ENCODE results near the gene ZNF512.
"Not testable (repeated sequence)": the region's sequence is repeated elsewhere in the genome, so short reads cannot be mapped to it uniquely, and the experiment has no call there.

ZNF512 gene

DNA sequence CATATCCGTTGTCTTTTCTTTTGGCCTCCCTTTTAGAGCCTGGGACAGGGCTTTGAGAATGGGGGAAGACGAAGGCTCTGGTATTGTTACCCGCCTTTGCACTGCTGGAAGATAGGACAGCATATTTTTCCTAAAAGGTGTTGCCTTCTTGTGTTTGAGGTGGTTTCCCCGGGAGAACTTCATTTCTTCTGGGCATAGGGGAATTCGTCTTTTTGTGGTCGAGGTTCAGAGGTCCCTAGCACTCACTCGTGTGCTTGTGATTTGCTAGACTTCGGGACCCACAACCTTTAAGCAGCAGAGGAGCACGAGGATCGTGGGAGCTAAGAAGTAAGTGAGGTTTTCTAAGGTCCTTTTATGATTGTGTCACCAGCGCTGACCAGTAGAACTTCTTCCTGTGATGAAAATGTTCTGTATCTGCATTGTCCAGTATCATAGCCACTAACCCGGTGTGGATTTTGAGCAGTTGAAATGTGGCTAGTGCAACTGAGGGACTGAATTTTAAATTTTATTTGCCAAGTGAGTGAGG lies 611 bp downstream of the ZNF512 start:
- DNase-seq = no peak

DNA sequence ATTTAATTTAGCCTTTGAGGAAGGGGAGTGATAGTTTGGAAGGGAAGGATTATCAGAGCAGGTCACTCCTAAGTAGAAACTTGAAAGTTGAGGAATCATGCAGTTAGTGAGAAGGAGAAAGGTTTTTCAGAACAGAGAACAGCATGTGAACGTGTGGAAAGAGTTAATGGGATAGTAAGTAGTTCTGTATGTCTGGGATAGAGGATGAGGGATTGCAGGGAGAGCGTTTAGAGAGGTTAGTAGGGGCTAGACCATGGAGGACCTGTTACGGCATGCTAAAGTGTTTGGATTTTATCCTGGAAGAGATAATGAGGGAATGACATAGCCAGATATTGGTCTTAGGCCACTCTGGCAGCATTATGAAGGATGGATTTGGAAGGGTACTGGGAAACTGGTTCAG lies 1.8 kb downstream of the ZNF512 start:
- no peak for DNase-seq

DNA sequence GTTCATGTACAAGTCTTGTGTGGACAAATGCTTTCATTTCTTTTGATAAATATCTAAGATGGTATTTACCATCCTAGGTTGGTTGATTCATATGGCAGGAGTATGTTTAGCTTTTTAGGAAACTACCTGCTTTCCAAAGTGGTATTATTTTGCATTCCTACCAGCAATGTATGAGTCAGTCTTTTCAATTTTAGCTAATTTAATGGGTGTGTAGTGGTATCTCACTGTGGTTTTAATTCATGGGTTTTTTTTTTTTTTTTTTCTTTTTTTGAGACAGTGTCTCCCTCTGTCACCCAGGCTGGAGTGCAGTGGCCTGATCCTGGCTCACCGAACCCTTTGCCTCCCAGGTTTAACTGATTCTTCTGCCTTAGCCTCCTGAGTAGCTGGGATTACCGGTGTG lies 4.2 kb downstream of the ZNF512 start:
- no peak for DNase-seq

DNA sequence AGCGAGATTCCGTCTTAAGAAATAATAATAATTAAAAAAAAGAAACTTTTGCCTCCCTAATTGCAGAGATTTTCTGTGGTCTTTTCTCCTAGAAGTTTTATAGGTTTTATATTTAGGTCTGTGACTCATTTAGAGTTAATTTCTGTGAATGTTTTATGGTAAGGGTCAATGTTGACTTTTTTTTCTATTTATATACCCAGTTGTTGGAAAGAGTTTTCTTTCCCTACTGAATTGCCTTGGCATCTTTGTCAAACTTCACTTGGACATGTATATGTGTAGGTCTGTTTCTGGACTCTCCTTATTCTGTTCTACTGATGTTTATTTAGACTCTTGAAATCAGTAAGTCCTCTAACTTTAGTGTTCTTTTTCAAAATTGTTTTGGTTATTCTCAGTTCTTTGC lies 5.5 kb downstream of the ZNF512 start:
- DNase-seq = no peak

DNA sequence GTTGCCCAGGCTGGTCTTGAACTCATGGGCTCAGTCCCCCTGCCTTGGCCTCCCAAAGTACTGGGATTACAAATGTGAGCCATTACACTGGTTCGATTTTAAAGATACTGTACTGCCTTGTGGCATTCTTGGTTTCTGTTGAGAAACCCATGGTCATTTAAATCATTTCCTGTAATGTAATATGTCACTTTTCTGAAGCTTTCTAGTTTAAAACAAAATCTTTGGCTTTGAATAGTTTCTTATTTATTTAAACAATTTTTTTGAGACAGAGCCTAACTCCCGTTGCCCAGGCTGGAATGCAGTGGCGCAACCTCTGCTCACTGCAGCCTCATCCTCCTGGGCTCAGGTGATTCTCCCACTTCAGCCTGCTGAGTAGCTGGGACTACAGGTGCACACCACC lies 8.9 kb downstream of the ZNF512 start:
- DNase-seq = no peak

DNA sequence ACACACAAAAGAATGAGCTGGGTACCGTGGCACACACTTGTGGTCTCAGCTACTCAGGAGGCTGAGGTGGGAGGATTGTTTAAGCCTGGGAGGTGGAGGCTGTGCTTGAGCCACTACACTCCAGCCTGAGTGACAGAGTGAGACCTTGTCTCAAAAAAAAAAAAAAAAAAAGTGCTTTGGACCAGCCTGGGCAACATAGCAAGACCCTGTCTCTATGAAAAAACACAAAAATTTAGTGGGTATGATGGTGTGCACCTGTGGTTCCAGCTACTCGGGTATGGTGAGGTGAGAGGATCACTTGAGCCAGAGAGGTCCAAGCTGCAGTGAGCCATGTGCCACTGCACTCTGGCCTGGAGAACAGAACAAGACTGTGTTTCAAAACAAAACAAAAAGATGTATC lies 10.4 kb downstream of the ZNF512 start:
- no peak for DNase-seq

DNA sequence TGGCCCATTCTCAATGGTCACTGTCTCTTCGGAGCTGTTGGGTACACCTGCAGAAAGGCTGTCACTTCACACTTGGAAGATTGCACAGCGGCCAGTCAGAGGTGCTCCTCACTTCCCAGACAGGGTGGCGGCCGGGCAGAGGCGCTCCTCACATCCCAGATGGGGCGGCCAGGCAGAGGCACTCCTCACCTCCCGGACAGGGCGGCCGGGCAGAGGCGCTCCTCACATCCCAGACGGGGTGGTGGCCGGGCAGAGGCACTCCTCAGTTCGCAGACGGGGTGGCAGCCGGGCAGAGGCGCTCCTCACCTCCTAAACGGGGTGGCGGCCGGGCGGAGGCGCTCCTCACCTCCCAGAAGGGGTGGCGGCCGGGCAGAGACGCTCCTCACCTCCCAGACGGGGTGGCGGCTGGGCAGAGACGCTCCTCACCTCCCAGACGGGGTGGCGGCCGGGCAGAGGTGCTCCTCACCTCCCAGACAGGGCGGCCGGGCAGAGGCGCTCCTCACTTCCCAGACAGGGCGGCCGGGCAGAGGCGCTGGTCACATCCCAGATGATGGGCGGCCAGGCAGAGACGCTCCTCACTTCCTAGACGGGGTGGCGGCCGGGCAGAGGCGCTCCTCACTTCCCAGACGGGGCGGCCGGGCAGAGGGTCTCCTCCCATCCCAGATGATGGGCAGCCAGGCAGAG lies 11.3 kb downstream of the ZNF512 start:
- not testable (repeated sequence) for DNase-seq

DNA sequence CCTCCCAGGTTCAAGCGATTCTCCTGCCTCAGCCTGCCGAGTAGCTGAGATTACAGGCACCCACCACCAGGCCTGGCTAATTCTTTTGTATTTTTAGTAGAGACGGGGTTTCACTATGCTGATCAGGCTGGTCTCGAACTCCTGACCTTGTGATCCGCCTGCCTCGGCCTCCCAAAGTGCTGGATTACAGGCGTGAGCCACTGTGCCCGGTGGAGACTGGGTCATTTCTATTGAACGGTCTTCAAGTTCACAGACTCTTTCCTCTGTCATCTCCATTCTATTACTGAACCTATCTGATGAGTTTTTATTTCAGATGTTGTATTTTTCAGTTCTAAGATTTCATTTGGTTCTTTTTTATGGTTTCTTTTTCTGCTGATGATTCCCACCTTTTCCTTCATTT lies 12.6 kb downstream of the ZNF512 start:
- DNase-seq = not testable (repeated sequence)

DNA sequence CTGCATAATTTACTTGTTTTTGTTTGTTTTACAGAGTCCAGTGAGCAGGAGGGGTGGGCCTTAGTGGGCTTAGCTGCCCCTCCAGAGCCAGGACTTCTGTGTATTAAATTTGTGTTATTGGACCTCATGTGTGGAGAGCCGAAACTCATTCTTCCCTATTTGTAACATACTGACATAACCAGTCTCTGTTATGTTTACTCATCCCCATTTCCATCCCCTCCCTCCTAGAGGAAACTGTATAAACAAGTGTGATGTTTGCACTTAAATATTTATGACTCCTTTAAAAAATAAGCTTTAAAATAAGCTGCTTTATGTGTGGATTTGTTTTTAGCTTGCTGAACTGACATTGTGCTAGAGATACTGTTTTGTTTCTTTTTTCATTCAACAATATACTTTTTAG lies 13.8 kb downstream of the ZNF512 start:
- no peak for DNase-seq

DNA sequence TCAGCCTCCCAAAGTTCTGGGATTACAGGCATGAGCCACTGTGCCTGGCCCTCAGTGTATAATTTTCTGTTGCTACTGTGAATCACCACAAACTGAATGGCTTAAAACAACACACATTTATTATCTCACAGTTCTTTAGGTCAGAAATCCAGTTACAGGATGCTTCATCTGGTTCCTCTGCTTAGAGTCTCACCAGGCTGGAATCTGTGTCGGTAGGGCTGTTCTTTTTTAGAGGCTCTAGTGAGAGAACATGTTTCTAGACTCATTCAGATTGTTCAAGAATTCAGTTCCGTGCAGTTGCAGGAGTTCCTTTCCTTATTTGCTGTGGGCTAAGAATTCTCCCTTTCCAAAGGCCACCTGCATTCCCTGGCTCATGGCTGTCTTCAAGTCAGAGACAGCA lies 23.8 kb downstream of the ZNF512 start:
- peak; percentile 10 for DNase-seq

DNA sequence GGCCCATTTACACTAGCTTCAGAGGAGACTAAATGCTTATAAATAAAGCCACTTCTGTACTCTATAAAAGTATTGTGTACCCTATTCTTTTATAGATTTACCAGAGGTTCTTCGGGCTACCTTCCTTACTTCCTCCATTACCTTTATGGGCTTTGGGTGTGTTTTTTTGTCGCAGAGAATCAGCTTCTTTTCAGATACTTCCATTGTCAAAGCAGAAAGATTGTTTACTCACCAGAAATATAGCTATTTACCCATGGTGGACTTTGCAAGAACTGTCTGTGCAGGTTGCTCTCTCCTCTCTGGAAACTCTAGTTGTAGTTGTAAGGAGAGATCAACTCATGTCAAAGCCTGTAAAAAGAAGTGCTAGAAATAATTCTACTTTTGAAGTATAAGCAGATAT lies 31.1 kb downstream of the ZNF512 start:
- no peak for DNase-seq

DNA sequence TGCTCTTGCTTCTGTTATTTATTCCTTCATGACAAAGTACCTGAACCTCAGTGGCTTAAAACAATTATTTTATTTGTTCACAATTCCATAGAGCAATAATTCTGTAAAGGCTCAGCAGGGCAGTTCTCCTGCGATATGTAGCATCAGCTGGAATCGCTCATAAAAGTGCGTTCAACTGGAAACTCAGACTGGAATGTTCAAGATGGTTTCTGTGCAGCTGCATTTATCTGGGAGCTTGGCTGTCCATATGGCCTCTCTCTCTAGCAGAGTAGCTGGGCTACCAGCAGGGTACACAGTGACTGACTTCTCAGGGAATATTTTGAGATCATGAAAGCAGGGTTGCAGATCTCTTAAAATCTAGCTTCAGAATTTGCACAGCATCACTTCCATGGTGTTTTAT lies 32.5 kb downstream of the ZNF512 start:
- no peak for DNase-seq

DNA sequence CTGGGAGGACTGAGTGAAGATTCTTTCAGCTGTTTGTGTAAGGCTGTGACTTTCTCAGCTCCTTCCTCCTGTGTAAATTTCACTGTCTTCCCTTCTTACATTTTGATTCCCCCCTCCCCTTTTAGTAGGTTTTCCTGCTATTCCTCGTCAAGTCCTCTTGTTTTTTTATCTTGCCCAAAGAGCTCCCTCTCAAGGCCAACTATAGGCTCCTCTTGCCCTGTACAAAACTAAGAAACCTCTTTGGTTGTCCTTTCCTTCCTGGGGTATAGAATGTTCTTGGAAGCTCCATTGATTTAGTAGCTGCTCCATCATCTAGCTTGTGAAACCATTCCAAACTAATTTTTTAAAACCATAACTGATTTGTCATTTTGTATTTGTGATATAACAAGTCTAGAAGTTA lies 38.7 kb downstream of the ZNF512 start:
- no peak for DNase-seq

DNA sequence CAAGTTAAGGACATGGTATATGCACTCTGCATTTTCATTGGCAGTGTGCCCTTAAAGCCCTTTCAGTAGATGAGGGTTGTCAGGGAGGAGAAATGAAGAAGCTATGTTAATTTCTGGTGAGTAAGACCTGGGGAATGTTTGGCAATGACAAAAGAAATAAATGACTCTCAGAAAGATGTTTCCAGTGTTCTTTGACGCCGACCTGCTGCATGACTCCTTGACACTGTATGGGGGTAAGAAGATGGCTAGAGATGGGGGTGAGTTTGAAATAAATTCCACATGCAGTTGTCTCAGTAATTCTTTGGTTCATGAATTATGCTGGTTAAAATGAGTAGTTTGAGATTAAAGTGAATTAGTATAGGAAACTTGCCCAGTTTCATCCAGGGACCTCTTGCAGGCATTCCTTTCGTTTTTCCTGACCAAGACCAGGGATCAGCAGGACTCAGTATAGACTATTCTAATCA lies 40.1 kb downstream of the ZNF512 start:
- peak; percentile 97 for DNase-seq

DNA sequence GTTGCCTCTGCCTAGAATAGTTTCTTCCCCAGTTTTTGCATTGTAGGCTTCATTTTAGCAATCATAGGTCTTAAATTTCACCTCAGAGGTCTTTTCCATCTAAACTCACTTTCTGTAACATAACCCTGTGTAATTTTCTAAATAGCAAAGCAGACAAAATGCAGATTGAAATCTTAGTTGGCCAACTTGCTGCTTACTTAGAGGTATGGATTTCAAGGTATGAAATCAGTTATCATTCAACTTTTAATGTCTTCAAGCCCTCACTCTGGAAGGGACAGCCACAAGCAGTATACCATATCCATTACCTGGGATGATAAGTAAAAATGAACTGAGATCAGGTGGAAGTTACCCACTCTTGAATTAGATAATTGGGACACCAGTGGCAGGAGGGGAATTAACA lies 42.1 kb downstream of the ZNF512 start:
- DNase-seq = no peak

DNA sequence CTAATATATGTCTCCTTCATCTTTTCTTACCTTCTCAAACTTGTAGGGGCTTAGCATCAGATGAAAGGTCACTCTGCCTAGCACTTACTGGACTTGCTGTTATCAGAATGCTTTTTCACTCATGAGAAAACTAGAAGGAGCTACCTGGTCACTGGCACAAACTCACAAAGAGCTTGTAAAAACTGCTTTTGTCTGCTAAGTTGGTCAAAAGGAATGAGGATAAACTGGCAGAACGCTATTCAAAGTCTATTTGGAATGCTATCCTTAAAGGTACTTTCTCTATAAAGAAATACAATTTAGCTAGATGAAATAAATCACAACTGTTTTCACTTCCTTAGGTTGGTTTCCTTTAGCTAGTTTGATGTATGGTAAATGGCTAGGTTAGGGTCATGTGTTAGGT lies 43.5 kb downstream of the ZNF512 start:
- not testable (repeated sequence) for DNase-seq

DNA sequence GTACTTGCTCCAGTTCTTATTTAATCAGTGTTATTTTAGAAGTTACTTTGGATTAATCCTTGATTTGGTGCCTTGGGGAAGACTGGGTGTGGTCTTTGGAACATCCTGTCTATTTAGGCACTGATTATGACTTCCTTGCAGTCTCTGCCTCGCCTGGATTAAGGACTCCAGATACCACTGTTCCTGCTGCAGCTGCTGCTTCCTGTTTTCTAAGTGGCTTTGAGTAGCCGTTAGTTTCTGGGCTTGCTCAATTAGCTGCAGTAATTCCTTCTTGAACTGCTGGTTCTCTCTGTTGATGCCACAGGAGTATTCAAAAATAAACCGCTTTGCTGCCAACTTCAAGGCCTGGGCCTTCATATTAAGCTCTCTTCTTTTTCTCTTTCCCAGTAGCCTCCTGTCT lies 44.1 kb downstream of the ZNF512 start:
- DNase-seq = not testable (repeated sequence)

DNA sequence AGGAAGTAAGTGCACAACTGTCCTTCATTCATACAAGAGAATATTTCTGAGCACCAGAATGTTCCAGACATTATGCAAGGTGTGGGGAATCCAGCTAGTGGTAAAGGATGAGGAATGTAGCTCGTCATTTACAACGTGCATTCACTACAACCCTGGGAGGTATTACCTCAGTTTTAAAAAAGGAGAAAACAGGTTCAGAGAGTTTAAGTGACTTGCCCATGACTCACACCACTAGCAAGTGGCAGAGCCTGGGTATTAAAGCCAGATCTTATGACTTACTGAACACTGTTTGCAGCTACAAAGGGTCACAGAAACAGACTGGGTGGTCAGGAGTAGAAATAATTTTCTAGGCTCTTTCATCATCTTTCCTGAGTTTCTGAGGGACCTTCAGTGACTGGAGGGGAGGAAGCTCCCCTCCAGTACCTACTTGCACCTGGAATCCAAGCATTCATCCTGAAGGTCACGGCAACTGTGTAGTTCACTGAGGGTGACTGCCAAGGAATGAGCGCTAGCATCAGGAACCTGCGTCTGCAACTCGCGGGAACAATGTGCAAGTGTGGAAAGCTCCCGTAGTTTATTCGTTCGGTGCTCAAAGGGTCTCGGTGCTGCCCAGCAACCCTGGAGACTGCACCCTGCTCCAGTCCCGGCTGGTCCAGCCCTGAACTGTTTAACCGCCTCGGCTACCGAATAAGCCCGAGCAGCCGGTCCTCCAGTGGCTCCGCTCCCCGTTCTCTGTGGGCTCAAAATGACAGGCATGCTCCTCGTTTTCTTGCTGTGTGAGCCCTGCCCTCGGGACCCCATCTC lies 45.3 kb downstream of the ZNF512 start:
- peak; percentile 90 for DNase-seq

DNA sequence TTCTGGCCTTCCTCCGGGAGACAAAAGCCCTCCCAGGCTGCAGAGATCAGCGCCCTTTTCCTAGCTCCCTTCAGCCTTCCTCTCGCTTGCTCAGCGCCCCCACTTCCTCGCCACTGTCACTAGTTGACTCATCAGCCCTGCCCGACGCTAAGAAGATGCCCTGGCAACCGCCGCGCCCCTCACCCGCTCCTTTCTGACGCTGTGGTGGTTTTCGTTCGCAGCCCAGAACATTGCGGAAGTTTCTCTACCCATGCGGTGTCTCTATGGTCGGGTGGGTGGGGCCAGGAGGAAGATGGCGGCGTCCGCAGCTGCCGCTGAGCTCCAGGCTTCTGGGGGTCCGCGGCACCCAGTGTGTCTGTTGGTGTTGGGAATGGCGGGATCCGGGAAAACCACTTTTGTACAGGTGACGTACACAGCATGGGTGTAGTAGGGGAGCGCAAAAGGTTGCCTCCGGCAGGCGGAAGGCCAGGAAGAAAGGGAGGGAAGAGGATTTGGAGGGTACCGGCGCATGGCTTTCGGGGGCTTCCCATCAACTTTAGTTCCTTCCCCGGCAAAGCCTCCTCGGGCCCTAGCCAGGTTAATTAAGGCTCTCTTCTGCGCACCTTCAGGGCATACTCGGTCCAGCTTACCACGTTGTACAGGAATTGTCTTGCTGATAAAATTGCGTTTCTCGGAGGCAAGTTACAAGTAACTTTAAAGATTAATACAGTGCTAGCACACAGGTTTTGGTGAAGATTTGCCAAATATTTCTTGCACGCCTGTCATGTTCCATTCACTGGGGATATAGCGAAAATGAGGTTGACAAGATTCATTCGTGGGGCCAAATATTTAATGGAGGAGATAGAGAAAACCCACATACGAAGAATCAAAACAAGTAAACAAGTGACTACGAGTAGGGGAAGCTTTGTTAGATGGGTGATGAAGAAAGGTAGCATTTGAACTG lies 46.2 kb downstream of the ZNF512 start, which contains the start of the genes CCDC121 and GPN1:
Gene CCDC121, minus strand, starts transcription at position 246 of the 943 bp plus-strand sequence. CDS start 1,213 bp downstream, outside the sequence.
Gene GPN1, plus strand, starts transcription at position 284 of the 943 bp plus-strand sequence. Its CDS starts 9 bp downstream, at position 293.
- peak; percentile 92 for DNase-seq

DNA sequence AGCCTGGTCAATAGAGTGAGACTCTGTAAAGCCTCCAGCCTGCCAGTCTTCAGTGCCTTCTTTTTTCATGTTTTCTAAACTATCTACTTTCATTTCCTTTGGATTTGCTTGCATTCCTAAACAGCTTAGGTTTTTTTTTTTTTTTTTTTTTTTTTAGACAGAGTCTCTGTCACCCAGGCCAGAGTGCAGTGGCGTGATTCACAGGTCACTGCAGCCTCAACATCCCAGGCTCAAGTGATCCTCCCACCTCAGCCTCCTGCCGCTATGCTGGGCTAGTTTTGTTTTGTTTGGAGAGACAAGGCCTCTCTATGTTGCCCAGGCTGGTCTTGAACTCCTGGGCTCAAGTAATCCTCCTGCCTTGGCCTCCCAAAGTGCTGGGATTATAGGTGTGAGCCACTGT lies 47.4 kb downstream of the ZNF512 start:
- DNase-seq = not testable (repeated sequence)

DNA sequence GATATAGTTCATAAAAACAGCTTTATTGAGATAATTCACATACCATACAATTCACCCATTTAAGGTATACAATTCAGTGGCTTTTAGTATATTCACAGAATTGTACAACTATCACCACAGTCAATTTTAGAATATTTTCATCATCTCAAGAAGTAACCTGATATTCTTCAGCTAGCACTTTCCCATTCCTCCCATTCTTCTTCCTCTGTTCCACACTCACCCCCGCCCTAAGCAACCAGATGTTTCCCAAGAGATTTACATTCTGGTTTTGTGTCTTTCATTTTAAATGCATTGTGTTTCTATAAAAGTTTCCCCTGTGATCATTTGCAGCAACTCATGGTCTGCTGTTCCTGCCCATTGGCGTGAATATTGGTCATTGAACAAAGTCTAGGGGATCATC lies 51.4 kb downstream of the ZNF512 start:
- no peak for DNase-seq

DNA sequence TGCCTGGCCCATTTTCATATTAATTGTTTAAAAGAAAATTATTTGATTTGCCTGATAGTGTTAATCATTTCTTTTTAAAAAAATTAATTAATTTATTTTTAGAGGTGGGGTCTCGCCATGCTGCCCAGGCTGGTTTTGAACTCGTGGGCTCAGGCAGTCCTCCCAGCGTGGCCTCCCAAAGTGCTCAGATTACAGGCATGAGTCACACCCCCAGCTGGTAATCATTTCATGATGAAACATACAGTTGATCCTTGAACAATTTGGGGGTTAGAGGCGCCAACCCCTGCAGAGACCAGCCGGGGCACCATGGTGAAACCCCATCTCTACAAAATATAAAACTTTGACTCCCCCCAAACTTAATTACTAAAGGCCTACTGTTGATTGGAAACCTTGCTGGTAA lies 53.9 kb downstream of the ZNF512 start:
- peak; percentile 10 for DNase-seq

Measured in fibroblast of skin of abdomen (primary cell).